Progenitor cell of endocrine pancreas (in vitro differentiated cells): Measurements from ENCODE around the gene COL4A1. TPM values are rescaled to one million over a fixed set of nuclear protein-coding genes. Genes with fewer than 3 reads are reported as not detected.

Source experiments
- DNase-seq: peaks from one replicate; pipeline ENCODE4 v3.0.0; 2021; ENCODE audit warnings: low spot score; ENCODE audit not compliant: unreplicated experiment
- H3K27ac Mint-ChIP-seq: 2 replicates; pipeline ENCODE4 v1.8.0; 2021; ENCODE audit warnings: mild to moderate bottlenecking, moderate library complexity, mixed read lengths
- H3K27me3 Mint-ChIP-seq: 2 replicates; pipeline ENCODE4 v1.8.0; 2021; ENCODE audit warnings: mixed read lengths
- H3K36me3 Mint-ChIP-seq: 2 replicates; pipeline ENCODE4 v1.8.0; 2022; ENCODE audit warnings: mixed read lengths; ENCODE audit not compliant: insufficient read depth
- H3K4me1 Mint-ChIP-seq: 2 replicates; pipeline ENCODE4 v1.8.0; 2021; ENCODE audit warnings: low read depth, mixed read lengths
- H3K4me3 Mint-ChIP-seq: 2 replicates; pipeline ENCODE4 v1.8.0; 2021; ENCODE audit warnings: low read depth, mild to moderate bottlenecking, moderate library complexity, mixed read lengths
- H3K9me3 Mint-ChIP-seq: 2 replicates; pipeline ENCODE4 v1.8.0; 2021; ENCODE audit warnings: low read depth, mixed read lengths
- CTCF ChIP-seq: fragments of 200-600 bp; sonication (generic); IDR thresholded peaks from one replicate; pipeline ENCODE4 v1.5.0; 2021; ENCODE audit warnings: antibody characterized with exemption, mild to moderate bottlenecking; ENCODE audit not compliant: unreplicated experiment
- total RNA-seq: library from RNA; stranded (reverse); gene quantifications from 2 replicates; pipeline ENCODE4 v1.2.1, GENCODE V29; 2021

COL4A1 gene
- total RNA-seq, 1 donor from 2014 or later: 81.3 TPM

GRCh38 chr13:110305001-110305400 is 2.0 kb downstream of the COL4A1 start:
- no peak for TF ChIP-seq CTCF
- Mint-ChIP-seq H3K27ac (no peak overlapping the region), H3K27me3 (peaks cover 50% of the 10 kb centered on the region), H3K36me3 (peaks cover 9% of the 10 kb centered on the region), H3K4me1 (peaks cover 38% of the 10 kb centered on the region), H3K9me3 (no peaks in the 10 kb centered on the region), H3K4me3 (peak overlapping the region; percentile 75)
- DNase-seq: no peak

GRCh38 chr13:110304256-110304655 is 2.7 kb downstream of the COL4A1 start:
- Mint-ChIP-seq H3K4me3 (peak overlapping the region; percentile 32), H3K4me1 (peaks cover 37% of the 10 kb centered on the region), H3K27ac (no peak overlapping the region)

GRCh38 chr13:110303644-110304043 is 3.3 kb downstream of the COL4A1 start:
- DNase-seq: no peak
- H3K27me3 Mint-ChIP-seq: peaks cover 57% of the 10 kb centered on the region
- H3K36me3 Mint-ChIP-seq: peaks cover 9% of the 10 kb centered on the region
- H3K9me3 Mint-ChIP-seq: no peaks in the 10 kb centered on the region
- H3K27ac Mint-ChIP-seq: no peak overlapping the region
- no peak overlapping the region for H3K4me3 Mint-ChIP-seq
- TF ChIP-seq CTCF: no peak
- H3K4me1 Mint-ChIP-seq: peaks cover 32% of the 10 kb centered on the region

More at GRCh38 chr13:110304256-110304655, 2.7 kb downstream of the COL4A1 start:
- peaks cover 9% of the 10 kb centered on the region for H3K36me3 Mint-ChIP-seq
- no peak for TF ChIP-seq CTCF
- DNase-seq: no peak
- H3K27me3 Mint-ChIP-seq: peaks cover 53% of the 10 kb centered on the region
- no peaks in the 10 kb centered on the region for H3K9me3 Mint-ChIP-seq

GRCh38 chr13:110302997-110303396 is 4.0 kb downstream of the COL4A1 start:
- peaks cover 29% of the 10 kb centered on the region for H3K4me1 Mint-ChIP-seq
- peaks cover 62% of the 10 kb centered on the region for H3K27me3 Mint-ChIP-seq
- no peak for DNase-seq
- H3K27ac Mint-ChIP-seq: no peak overlapping the region
- H3K36me3 Mint-ChIP-seq: peaks cover 9% of the 10 kb centered on the region
- H3K9me3 Mint-ChIP-seq: no peaks in the 10 kb centered on the region
- H3K4me3 Mint-ChIP-seq: no peak overlapping the region
- TF ChIP-seq CTCF: no peak

GRCh38 chr13:110301606-110302553 is 5.1 kb downstream of the COL4A1 start:
- TF ChIP-seq CTCF: no peak
- no peak overlapping the region for H3K27ac Mint-ChIP-seq
- peaks cover 31% of the 10 kb centered on the region for H3K4me1 Mint-ChIP-seq
- H3K4me3 Mint-ChIP-seq: no peak overlapping the region
- H3K9me3 Mint-ChIP-seq: no peaks in the 10 kb centered on the region
- H3K27me3 Mint-ChIP-seq: peaks cover 65% of the 10 kb centered on the region
- H3K36me3 Mint-ChIP-seq: peaks cover 9% of the 10 kb centered on the region
- no peak for DNase-seq
